ENCODE results near the gene OR1M1.

The OR1M1 gene

GRCh38 chr19:9128171-9128570, 41.3 kb downstream of the OR1M1 start:
- H3K4me3 ChIP-seq (replicated peaks; ENCODE audit: low read depth, low read length): no peak overlapping the region
- no peak for TF ChIP-seq CTCF (IDR thresholded peaks at IDR 0.05; ENCODE audit: insufficient read depth, low read length, poor library complexity, severe bottlenecking)
- H3K27me3 ChIP-seq (replicated peaks; ENCODE audit: control insufficient read depth, insufficient read depth, low read length): no peaks in the 10 kb centered on the region
- no peak for DNase-seq (ENCODE audit: extremely low read depth, insufficient read length)
- H3K36me3 ChIP-seq (ENCODE audit: control insufficient read depth, insufficient read depth, low read length): no peaks in the 10 kb centered on the region

- no peak overlapping the region for H3K4me3 ChIP-seq (replicated peaks; ENCODE audit: low read depth, low read length)
- no peaks in the 10 kb centered on the region for H3K36me3 ChIP-seq (ENCODE audit: control insufficient read depth, insufficient read depth, low read length)
- no peak for TF ChIP-seq CTCF (IDR thresholded peaks at IDR 0.05; ENCODE audit: insufficient read depth, low read length, poor library complexity, severe bottlenecking)
- peak; percentile 30 for DNase-seq (ENCODE audit: extremely low read depth, insufficient read length)
- H3K27me3 ChIP-seq (replicated peaks; ENCODE audit: control insufficient read depth, insufficient read depth, low read length): no peaks in the 10 kb centered on the region
Observed at GRCh38 chr19:9130965-9131364, 44.1 kb downstream of the OR1M1 start.

GRCh38 chr19:9132422-9132821, 45.6 kb downstream of the OR1M1 start:
- H3K36me3 ChIP-seq (ENCODE audit: control insufficient read depth, insufficient read depth, low read length): no peaks in the 10 kb centered on the region
- no peak for DNase-seq (ENCODE audit: extremely low read depth, insufficient read length)
- H3K4me3 ChIP-seq (replicated peaks; ENCODE audit: low read depth, low read length): no peak overlapping the region
- no peaks in the 10 kb centered on the region for H3K27me3 ChIP-seq (replicated peaks; ENCODE audit: control insufficient read depth, insufficient read depth, low read length)
- no peak for TF ChIP-seq CTCF (IDR thresholded peaks at IDR 0.05; ENCODE audit: insufficient read depth, low read length, poor library complexity, severe bottlenecking)

GRCh38 chr19:9139609-9140158, 52.8 kb downstream of the OR1M1 start:
- Histone ChIP-seq H3K4me3 (replicated peaks; ENCODE audit: low read depth, low read length) (peak overlapping the region; percentile 99), H3K27me3 (replicated peaks; ENCODE audit: control insufficient read depth, insufficient read depth, low read length) (no peaks in the 10 kb centered on the region), H3K36me3 (ENCODE audit: control insufficient read depth, insufficient read depth, low read length) (no peaks in the 10 kb centered on the region)
- TF ChIP-seq CTCF (IDR thresholded peaks at IDR 0.05; ENCODE audit: insufficient read depth, low read length, poor library complexity, severe bottlenecking): no peak
- no peak for DNase-seq (ENCODE audit: extremely low read depth, insufficient read length)

- DNase-seq (ENCODE audit: extremely low read depth, insufficient read length): peak; percentile 84
- no peak for TF ChIP-seq CTCF (IDR thresholded peaks at IDR 0.05; ENCODE audit: insufficient read depth, low read length, poor library complexity, severe bottlenecking)
- Histone ChIP-seq H3K4me3 (replicated peaks; ENCODE audit: low read depth, low read length) (peak within 1 kb of the TSS; percentile 99), H3K27me3 (replicated peaks; ENCODE audit: control insufficient read depth, insufficient read depth, low read length) (no peaks in the 10 kb centered on the region), H3K36me3 (ENCODE audit: control insufficient read depth, insufficient read depth, low read length) (no peaks in the 10 kb centered on the region; the same call in 1 of the 2 replicates)
Observed at GRCh38 chr19:9140159-9140874, 53.5 kb downstream of the OR1M1 start, which contains the start of gene ZNF317. Gene ZNF317, plus strand, starts transcription at chr19:9140397. Its CDS starts 15,620 bp downstream, at chr19:9156017.

All from GM06990 (cell line).